Keratinocyte (primary cell): ENCODE results near the gene STARD4.

Experiments
- CTCF ChIP-seq, 3 experiments: IDR thresholded peaks in 1 of 3; conservative IDR thresholded peaks in 1 of 3; optimal IDR thresholded peaks in 1 of 3; 2 replicates in 2 of 3; 3 replicates in 1 of 3; pipeline versions ENCODE3 to v1.5.1; 2011; ENCODE audit warnings: low read length in 3 of 3, mild to moderate bottlenecking in 3 of 3, moderate library complexity in 2 of 3, control low read depth in 1 of 3, inconsistent platforms in 1 of 3; ENCODE audit not compliant: insufficient read depth in 2 of 3; ENCODE audit errors: extremely low read depth in 1 of 3
- EZH2 ChIP-seq: IDR thresholded peaks from one replicate; pipeline ENCODE4 v1.6.1; 2012; ENCODE audit warnings: inconsistent platforms, mild to moderate bottlenecking, low read length, moderate library complexity

- TF ChIP-seq CTCF (optimal IDR thresholded peaks at IDR 0.05 in 1 of 3, IDR thresholded peaks at IDR 0.05 in 1 of 3, conservative IDR thresholded peaks at IDR 0.05 in 1 of 3; ENCODE audit: extremely low read depth in 1 of 3, insufficient read depth in 2 of 3, low read length in 3 of 3) (no peak), EZH2 (no peak)
Measured at GRCh38 chr5:111495159-111495558, 17.2 kb downstream of the STARD4 start.
